ENCODE data around the gene RMRP. TPM values are rescaled to one million over a fixed set of nuclear protein-coding genes. Genes with fewer than 3 reads are reported as not detected.

Gene RMRP
- total RNA-seq, 4 donors from 2014 or later, result 3,539 to 11,174 (median 6,303) TPM

DNA sequence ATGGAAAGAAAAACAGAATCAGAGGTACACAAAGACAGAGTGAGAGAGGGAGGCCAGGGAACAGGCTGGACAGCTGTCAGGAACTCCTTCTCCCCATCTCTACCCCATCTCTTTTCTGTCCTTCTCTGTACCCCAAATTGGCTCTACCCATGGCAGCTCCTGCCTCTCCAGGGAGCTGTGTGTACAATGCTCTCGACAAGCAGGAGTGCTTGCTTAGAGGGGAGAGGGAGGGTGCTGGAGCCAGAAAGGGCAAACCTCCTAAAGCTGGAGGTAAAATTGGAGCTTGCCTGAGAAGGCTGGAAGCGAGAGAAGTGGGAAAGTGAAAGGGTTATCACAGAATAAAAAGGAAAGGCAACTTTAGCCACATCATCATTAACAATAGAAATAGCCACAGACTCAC is 25.5 kb upstream of the RMRP start:
- TF ChIP-seq POLR2A (IDR thresholded peaks at IDR 0.05), result no peak
- TF ChIP-seq, protein P1, sequence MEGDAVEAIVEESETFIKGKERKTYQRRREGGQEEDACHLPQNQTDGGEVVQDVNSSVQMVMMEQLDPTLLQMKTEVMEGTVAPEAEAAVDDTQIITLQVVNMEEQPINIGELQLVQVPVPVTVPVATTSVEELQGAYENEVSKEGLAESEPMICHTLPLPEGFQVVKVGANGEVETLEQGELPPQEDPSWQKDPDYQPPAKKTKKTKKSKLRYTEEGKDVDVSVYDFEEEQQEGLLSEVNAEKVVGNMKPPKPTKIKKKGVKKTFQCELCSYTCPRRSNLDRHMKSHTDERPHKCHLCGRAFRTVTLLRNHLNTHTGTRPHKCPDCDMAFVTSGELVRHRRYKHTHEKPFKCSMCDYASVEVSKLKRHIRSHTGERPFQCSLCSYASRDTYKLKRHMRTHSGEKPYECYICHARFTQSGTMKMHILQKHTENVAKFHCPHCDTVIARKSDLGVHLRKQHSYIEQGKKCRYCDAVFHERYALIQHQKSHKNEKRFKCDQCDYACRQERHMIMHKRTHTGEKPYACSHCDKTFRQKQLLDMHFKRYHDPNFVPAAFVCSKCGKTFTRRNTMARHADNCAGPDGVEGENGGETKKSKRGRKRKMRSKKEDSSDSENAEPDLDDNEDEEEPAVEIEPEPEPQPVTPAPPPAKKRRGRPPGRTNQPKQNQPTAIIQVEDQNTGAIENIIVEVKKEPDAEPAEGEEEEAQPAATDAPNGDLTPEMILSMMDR (IDR thresholded peaks at IDR 0.05), result no peak
- H3K36me3 ChIP-seq, result peaks cover 0 to 6% of the 10 kb centered on the region in 2 donors
- intact Hi-C loops (cut with DNase I), result no loop called here
- H3K4me3 ChIP-seq (replicated peaks in 1 of 3), result no peak overlapping the region
- 61 to 66% methylated on average over 2 of the region's 2 CpGs for WGBS, 2 donors
- H3K27me3 ChIP-seq, result no peaks in the 10 kb centered on the region
- no peaks in the 10 kb centered on the region for H3K4me1 ChIP-seq
- no peaks in the 10 kb centered on the region for H3K9me3 ChIP-seq
- no peak overlapping the region for H3K27ac ChIP-seq
- DNase-seq, result no peak

DNA sequence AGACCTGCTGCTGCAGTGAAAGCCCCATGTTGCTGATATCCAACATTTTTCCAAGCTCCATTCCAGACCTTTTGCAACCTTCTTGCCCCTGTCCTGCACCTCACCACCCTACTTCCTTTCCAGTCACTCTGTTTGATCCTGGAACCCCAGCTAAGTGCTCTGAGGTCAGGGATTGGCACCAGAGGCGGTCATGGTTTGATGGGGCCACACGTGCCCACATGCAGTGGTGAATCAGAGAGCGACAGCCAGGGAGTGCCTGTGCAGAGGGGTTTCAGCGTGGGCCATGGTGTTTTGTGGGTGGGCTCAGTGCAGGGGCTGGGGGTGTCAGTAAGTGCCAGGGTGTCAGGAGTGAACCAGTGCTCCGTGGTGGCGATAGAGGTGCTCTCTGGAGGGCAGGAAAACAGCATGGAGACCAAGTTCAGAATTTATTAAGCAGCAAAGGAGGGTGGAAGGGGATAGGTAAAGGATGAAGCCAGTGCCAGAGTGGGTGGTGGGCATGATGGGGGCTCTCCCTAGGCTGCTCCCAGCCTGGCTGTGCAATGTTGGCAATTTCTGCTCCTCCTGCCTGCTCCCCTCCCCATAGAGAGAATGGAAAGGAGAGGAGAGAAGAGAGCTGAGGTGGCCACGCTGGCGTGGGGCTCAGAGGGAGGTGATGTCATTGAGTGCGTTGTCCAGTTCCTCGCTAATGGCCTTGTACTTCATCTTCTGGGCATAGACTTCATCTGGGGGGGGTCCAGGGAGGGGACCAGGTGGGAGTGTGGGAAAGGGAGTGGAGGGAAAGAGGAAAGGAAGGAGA is 24.9 kb upstream of the RMRP start:
- H3K4me3 ChIP-seq (replicated peaks in 1 of 3), result no peak overlapping the region
- H3K9me3 ChIP-seq, result no peaks in the 10 kb centered on the region
- no peak overlapping the region for H3K27ac ChIP-seq
- no peaks in the 10 kb centered on the region for H3K27me3 ChIP-seq
- no peak for TF ChIP-seq POLR2A (IDR thresholded peaks at IDR 0.05)
- TF ChIP-seq, protein P1 (IDR thresholded peaks at IDR 0.05), result no peak
- H3K4me1 ChIP-seq, result no peaks in the 10 kb centered on the region
- DNase-seq, result no peak
- intact Hi-C loops (cut with DNase I), result no loop called here
- H3K36me3 ChIP-seq, result peaks cover 0 to 6% of the 10 kb centered on the region in 2 donors
- 85 to 89% methylated on average over 10 of the region's 10 CpGs for WGBS, 2 donors

DNA sequence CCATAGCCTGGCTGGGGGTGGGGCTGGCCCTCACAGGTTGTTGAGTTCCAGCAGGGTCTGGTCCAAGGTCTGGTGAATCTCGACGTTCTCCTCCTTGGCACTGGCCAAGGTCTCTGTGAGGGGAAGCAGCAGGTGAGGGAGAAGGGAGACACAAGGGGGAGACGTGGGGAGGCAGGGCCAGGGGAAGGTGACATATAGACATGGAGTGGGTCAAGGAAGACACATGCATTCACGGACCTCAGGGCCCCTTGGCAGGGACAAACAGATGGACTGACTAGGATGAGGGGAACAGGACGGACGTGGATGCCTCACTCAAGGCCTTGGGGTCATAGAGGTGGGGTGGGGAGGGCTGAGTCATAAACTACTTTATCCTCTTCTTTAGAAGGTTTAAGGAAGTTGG is 24.2 kb upstream of the RMRP start:
- H3K4me3 ChIP-seq (replicated peaks in 1 of 3), result no peak overlapping the region
- intact Hi-C loops (cut with DNase I), result no loop called here
- H3K9me3 ChIP-seq, result no peaks in the 10 kb centered on the region
- no peak for DNase-seq
- no peaks in the 10 kb centered on the region for H3K27me3 ChIP-seq
- peaks cover 0 to 6% of the 10 kb centered on the region in 2 donors for H3K36me3 ChIP-seq
- 83 to 86% methylated on average over 6 of the region's 6 CpGs for WGBS, 2 donors
- H3K27ac ChIP-seq, result no peak overlapping the region
- TF ChIP-seq POLR2A (IDR thresholded peaks at IDR 0.05), result no peak
- TF ChIP-seq, protein P1 (IDR thresholded peaks at IDR 0.05), result no peak
- H3K4me1 ChIP-seq, result no peaks in the 10 kb centered on the region

DNA sequence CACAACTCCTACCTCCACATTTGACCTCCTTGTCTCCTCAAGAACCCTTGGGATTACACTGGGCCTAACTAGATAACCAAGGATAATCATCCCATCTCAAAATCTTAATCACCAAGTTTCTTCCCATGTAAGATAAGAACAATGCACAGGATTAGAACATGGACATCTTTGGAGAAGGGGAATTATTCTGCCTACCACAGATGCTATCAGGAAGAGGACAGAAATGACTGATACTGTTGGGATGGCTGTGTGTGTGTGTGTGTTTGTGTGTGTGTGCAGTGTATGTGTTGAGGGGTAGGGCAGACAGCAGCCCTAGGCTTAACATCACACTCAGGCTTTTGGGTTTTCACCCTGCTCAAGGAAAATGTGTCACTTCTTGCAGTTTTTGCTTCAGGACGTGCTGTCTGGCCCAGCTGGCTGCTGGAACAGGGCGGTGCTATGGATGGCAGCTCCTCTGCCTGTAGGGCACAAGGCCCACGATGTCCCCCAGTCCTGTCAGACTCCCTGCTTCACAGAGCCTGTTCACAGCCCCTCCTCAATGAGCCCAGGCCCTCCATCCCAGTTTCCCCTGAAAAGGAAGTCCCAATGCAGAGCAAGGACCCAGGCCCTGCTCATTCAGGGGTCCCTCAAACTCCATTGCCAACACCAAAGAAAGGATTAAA is 23.7 kb upstream of the RMRP start:
- Histone ChIP-seq H3K4me3 (replicated peaks in 1 of 3) (no peak overlapping the region), H3K4me1 (no peaks in the 10 kb centered on the region), H3K9me3 (no peaks in the 10 kb centered on the region), H3K27ac (no peak overlapping the region), H3K36me3 (peaks cover 0 to 6% of the 10 kb centered on the region in 2 donors), H3K27me3 (no peaks in the 10 kb centered on the region)
- intact Hi-C loops (cut with DNase I), result no loop called here
- DNase-seq, result no peak
- TF ChIP-seq, protein P1 (IDR thresholded peaks at IDR 0.05), result no peak
- TF ChIP-seq POLR2A (IDR thresholded peaks at IDR 0.05), result no peak
- WGBS, 2 donors, result 63 to 83% methylated on average over 3 of the region's 3 CpGs
